Karpas-422 (cell line): ENCODE results near the gene ANKFN1. TPM values are rescaled to one million over a fixed set of nuclear protein-coding genes. Genes with fewer than 3 reads are reported as not detected.

Experiments
- DNase-seq: peaks from one replicate; pipeline ENCODE4 v3.0.0-alpha.2; 2015
- H2AFZ ChIP-seq: fragments of 200-600 bp; sonication (generic); 2 replicates; pipeline ENCODE4 v1.6.1; 2014; ENCODE audit warnings: antibody characterized with exemption, low read length, mixed read lengths
- H3K27ac ChIP-seq: fragments of 200-600 bp; sonication (generic); 2 replicates; pipeline ENCODE4 v1.5.1; 2014; ENCODE audit warnings: mild to moderate bottlenecking, low read length, moderate library complexity
- H3K27me3 ChIP-seq: fragments of 200-600 bp; sonication (generic); 2 replicates; pipeline ENCODE4 v1.6.1; 2014; ENCODE audit warnings: low read length, mixed read lengths
- H3K36me3 ChIP-seq: fragments of 200-600 bp; sonication (generic); 2 replicates; pipeline ENCODE4 v1.6.1; 2014; ENCODE audit warnings: low read length, mixed read lengths; ENCODE audit not compliant: insufficient read depth
- H3K4me1 ChIP-seq: fragments of 200-600 bp; sonication (generic); 2 replicates; pipeline ENCODE4 v1.6.1; 2014; ENCODE audit warnings: mild to moderate bottlenecking, low read length, mixed read lengths
- H3K4me2 ChIP-seq: fragments of 200-600 bp; sonication (generic); 2 replicates; pipeline ENCODE4 v1.6.1; 2014; ENCODE audit warnings: low read length, low read depth, mild to moderate bottlenecking; ENCODE audit not compliant: poor library complexity, severe bottlenecking
- H3K4me3 ChIP-seq: fragments of 200-600 bp; sonication (generic); 2 replicates; pipeline ENCODE4 v1.5.1; 2014; ENCODE audit warnings: mild to moderate bottlenecking, antibody characterized with exemption, low read length, mixed read lengths
- H3K79me2 ChIP-seq: fragments of 200-600 bp; sonication (generic); 2 replicates; pipeline ENCODE4 v1.6.1; 2014; ENCODE audit warnings: mild to moderate bottlenecking, low read length, mixed read lengths
- H3K9ac ChIP-seq: fragments of 200-600 bp; sonication (generic); 2 replicates; pipeline ENCODE4 v1.6.0; 2014; ENCODE audit warnings: low read length
- H3K9me2 ChIP-seq: fragments of 200-600 bp; sonication (generic), shearing (Covaris generic); replicated peaks from 2 replicates; pipeline ENCODE4 v1.6.0; 2014; ENCODE audit warnings: mild to moderate bottlenecking, low read length, moderate library complexity; ENCODE audit not compliant: insufficient read depth
- H3K9me3 ChIP-seq: fragments of 300-700, 200-600 bp; sonication (generic); 2 replicates; pipeline ENCODE4 v1.6.1; 2014; ENCODE audit warnings: low read length, mixed read lengths
- H4K20me1 ChIP-seq: fragments of 200-600 bp; sonication (generic); 2 replicates; pipeline ENCODE4 v1.6.1; 2014; ENCODE audit warnings: mild to moderate bottlenecking, antibody characterized with exemption, low read length, low read depth; ENCODE audit not compliant: insufficient read depth
- total RNA-seq: library from RNA; depleted of rRNA; stranded (reverse); fragments of >200 nt; shearing (Covaris generic); gene quantifications from 2 replicates; pipeline ENCODE4 v1.2.3, GENCODE V29; 2014; ENCODE audit warnings: low replicate concordance

The ANKFN1 gene
- total RNA-seq, 1 experiment from 2014 or later = not detected

DNA sequence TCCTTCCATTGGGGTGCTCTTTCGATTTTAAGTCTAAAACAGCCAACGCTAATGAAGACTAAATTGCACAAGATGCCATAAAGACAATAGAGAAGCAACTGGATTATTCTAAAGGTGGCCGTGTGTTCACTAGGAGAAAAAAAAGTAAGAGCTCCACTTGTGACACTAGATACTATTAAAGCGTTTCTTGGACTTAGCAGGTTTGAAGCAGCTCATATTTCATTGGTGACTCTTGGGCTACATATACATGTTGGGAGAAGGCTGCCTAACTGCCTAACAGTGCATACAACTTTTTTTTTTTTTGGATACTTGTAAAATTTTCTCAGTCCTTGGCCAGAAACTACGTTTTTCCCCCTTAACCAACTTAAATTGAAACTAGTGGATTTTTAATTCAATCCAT lies 328.4 kb downstream of the ANKFN1 start:
- H4K20me1 ChIP-seq = no peaks in the 10 kb centered on the region
- H3K4me1 ChIP-seq = no peaks in the 10 kb centered on the region
- no peaks in the 10 kb centered on the region for H3K9me2 ChIP-seq
- H3K27me3 ChIP-seq = no peaks in the 10 kb centered on the region
- no peak overlapping the region for H3K9ac ChIP-seq
- H2AFZ ChIP-seq = no peak overlapping the region
- H3K36me3 ChIP-seq = no peaks in the 10 kb centered on the region
- H3K4me3 ChIP-seq = no peak overlapping the region
- H3K4me2 ChIP-seq = no peak overlapping the region
- H3K27ac ChIP-seq = no peak overlapping the region
- no peaks in the 10 kb centered on the region for H3K9me3 ChIP-seq
- no peaks in the 10 kb centered on the region for H3K79me2 ChIP-seq
- DNase-seq = no peak

DNA sequence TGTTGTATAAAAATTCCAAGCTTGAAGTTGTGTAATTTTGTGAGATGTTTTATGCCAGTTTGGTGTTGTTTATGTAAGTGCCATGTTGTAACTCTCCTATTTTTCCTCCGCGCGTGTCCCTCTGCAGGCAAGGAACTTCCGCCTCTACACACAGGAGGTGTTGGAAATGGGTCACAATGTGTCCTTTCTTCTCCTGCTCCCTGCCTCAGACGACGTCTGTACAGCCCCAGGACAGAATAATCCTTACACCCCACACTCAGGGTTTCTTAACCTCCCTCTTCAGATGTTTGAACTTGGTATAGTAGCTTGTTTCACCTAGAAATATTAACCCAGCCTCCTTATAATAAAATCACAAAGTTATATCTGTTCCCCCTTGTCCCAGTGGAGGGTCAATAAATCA lies 329.0 kb downstream of the ANKFN1 start:
- Histone ChIP-seq H3K4me2 (no peak overlapping the region), H3K4me1 (no peaks in the 10 kb centered on the region), H3K9me3 (no peaks in the 10 kb centered on the region), H3K79me2 (no peaks in the 10 kb centered on the region), H3K27me3 (no peaks in the 10 kb centered on the region), H3K9ac (no peak overlapping the region), H3K27ac (no peak overlapping the region), H4K20me1 (no peaks in the 10 kb centered on the region), H3K4me3 (no peak overlapping the region), H3K36me3 (no peaks in the 10 kb centered on the region), H3K9me2 (no peaks in the 10 kb centered on the region), H2AFZ (no peak overlapping the region)
- no peak for DNase-seq

DNA sequence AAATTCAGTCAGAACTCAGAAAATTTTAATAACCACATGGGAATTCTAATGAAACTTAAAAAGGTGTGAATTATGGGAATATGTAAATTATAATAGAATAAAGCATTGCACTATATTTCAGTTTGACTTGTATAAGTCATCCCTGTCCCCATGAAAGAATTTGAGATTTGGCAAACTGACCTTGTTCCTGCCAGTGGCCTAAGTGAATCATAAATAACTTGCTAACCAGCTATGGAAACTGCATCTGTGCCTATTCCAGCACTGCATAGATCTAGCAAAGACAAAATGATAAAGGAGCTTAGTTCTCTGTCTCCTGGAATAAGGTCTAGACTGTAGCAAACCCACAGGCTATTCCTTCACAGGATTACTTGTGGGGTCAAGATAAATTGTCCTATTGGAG lies 333.5 kb downstream of the ANKFN1 start:
- H3K9me3 ChIP-seq = no peaks in the 10 kb centered on the region
- H3K9me2 ChIP-seq = no peaks in the 10 kb centered on the region
- H3K4me3 ChIP-seq = no peak overlapping the region
- no peaks in the 10 kb centered on the region for H3K79me2 ChIP-seq
- H3K27ac ChIP-seq = no peak overlapping the region
- H4K20me1 ChIP-seq = no peaks in the 10 kb centered on the region
- H3K4me2 ChIP-seq = no peak overlapping the region
- H3K36me3 ChIP-seq = no peaks in the 10 kb centered on the region
- no peak overlapping the region for H3K9ac ChIP-seq
- no peaks in the 10 kb centered on the region for H3K27me3 ChIP-seq
- no peaks in the 10 kb centered on the region for H3K4me1 ChIP-seq
- no peak for DNase-seq
- H2AFZ ChIP-seq = no peak overlapping the region

DNA sequence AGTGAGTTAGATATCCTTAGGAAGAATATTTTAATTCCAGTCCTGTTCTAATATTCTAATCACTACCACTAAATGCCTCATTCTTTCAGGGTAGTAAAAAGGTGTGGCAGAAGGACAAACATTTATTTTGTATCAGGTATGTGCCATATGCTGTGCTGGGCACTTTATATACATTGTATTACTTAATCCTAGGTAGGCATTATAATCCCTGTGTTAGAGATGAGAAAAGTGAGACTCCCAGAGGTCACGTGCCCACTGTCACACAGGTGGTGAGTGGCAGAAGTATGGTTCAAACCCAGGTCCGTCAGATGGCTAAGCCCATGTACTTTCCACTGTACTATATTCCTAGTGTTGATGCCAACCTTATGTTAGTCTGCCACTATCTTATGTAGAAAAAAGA lies 335.5 kb downstream of the ANKFN1 start:
- no peak overlapping the region for H3K9ac ChIP-seq
- H3K27ac ChIP-seq = no peak overlapping the region
- no peak overlapping the region for H3K4me3 ChIP-seq
- H3K36me3 ChIP-seq = no peaks in the 10 kb centered on the region
- no peaks in the 10 kb centered on the region for H3K4me1 ChIP-seq
- no peaks in the 10 kb centered on the region for H3K9me3 ChIP-seq
- H2AFZ ChIP-seq = no peak overlapping the region
- no peaks in the 10 kb centered on the region for H3K27me3 ChIP-seq
- DNase-seq = no peak
- no peaks in the 10 kb centered on the region for H4K20me1 ChIP-seq
- H3K4me2 ChIP-seq = no peak overlapping the region
- H3K9me2 ChIP-seq = no peaks in the 10 kb centered on the region
- no peaks in the 10 kb centered on the region for H3K79me2 ChIP-seq

DNA sequence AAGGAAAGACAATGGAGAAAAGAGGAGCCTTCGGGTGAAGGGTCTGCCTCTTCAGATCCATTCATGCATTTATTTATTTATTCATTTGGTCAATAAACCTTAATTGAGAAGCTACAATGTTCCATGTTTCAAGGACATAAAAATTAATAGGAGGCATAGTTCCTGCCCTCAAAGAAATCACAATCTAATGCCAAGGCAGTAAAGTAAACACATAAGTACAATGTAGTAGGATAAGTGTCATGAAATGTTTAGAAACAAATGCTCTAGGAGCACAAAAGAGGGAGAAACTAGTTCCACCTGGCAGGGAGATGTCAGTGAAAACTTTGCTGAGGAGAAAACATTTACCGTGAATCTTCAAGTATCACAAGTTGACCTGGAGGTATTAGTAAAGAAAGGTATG lies 336.7 kb downstream of the ANKFN1 start:
- Histone ChIP-seq H3K4me2 (no peak overlapping the region), H3K27me3 (no peaks in the 10 kb centered on the region), H3K36me3 (no peaks in the 10 kb centered on the region), H2AFZ (no peak overlapping the region), H3K27ac (no peak overlapping the region), H3K9me3 (no peaks in the 10 kb centered on the region), H3K9ac (no peak overlapping the region), H3K79me2 (no peaks in the 10 kb centered on the region), H3K4me3 (no peak overlapping the region), H3K9me2 (no peaks in the 10 kb centered on the region), H3K4me1 (no peaks in the 10 kb centered on the region), H4K20me1 (no peaks in the 10 kb centered on the region)
- DNase-seq = no peak

DNA sequence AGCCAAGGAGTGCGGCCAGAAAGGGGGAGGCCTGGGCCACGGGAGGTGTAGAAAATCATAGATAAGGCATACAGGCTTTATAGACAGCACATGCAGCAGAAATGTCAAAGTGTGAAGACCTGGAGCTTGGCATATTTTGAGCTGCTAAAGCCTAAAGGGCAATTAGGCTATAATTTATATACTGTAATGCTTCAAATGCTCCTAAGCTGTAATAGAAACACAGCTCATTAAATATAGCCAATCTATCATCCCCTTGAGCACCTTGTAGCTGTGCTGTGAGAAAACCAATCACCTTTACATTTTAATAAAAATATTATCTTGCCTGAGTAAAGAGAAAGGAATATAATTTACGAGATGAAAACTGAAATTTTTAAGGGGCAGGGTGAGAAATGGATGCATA lies 342.3 kb downstream of the ANKFN1 start:
- Histone ChIP-seq H3K4me1 (no peaks in the 10 kb centered on the region), H2AFZ (no peak overlapping the region), H3K36me3 (no peaks in the 10 kb centered on the region), H3K4me3 (no peak overlapping the region), H3K4me2 (no peak overlapping the region), H3K9me2 (no peaks in the 10 kb centered on the region), H4K20me1 (no peaks in the 10 kb centered on the region), H3K79me2 (no peaks in the 10 kb centered on the region), H3K27me3 (no peaks in the 10 kb centered on the region), H3K27ac (no peak overlapping the region), H3K9ac (no peak overlapping the region), H3K9me3 (no peaks in the 10 kb centered on the region)
- DNase-seq = no peak

DNA sequence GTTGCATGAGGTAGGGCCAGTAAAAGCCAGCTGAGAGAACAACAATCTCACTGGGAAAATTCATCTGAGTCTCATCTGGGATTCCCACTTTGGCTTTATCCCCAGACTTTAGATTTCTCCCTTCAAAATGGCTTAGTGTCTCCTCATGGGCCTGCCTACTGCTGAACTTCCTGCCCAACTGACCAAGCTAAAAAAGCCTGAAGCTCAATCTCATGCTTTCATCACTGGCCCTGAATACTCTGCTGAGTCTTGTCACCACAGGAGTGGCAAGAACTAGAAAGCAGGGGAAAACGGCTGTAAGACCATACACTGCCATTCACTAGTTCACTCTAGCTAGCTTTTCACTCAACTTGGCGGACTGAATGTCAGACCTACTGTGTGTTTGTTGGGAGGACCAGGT lies 343.9 kb downstream of the ANKFN1 start:
- no peak overlapping the region for H3K4me2 ChIP-seq
- H3K27ac ChIP-seq = no peak overlapping the region
- H4K20me1 ChIP-seq = no peaks in the 10 kb centered on the region
- H3K9me3 ChIP-seq = no peaks in the 10 kb centered on the region
- H3K79me2 ChIP-seq = no peaks in the 10 kb centered on the region
- no peak for DNase-seq
- H3K9ac ChIP-seq = no peak overlapping the region
- peaks cover 8% of the 10 kb centered on the region for H3K4me1 ChIP-seq
- H3K4me3 ChIP-seq = no peak overlapping the region
- no peaks in the 10 kb centered on the region for H3K36me3 ChIP-seq
- H3K9me2 ChIP-seq = no peaks in the 10 kb centered on the region
- H3K27me3 ChIP-seq = no peaks in the 10 kb centered on the region
- H2AFZ ChIP-seq = no peak overlapping the region

DNA sequence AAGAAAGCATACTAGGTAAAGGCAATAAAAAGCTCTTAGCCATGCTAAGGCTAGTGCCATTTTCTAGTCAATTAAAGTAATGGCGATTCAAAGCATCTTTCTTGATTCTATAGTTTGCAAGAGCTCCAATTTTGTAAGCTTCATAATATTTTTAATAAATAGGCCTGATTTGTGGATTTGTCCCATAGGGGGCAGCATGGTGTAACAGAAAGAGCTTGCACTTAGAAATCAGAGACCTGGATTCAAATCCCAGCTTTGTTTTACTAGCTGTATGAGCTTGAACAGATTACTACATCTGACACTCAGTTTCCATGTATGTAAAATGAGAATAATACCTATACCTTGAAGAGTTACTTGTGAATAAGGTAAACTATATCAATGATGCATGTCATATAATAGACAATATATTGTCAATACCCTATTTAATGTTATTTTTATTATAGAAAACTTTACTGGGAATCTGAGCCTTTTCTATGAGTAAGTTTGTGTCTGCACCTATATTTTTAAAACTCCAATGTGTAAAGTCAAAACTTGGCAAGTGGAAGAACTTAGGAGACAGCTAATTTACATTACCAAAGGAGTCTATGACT lies 346.6 kb downstream of the ANKFN1 start:
- Histone ChIP-seq H3K4me3 (no peak overlapping the region), H3K9me2 (no peaks in the 10 kb centered on the region), H3K4me2 (no peak overlapping the region), H3K9ac (no peak overlapping the region), H3K9me3 (no peaks in the 10 kb centered on the region), H3K27me3 (no peaks in the 10 kb centered on the region), H4K20me1 (no peaks in the 10 kb centered on the region), H2AFZ (no peak overlapping the region), H3K27ac (no peak overlapping the region), H3K36me3 (no peaks in the 10 kb centered on the region), H3K4me1 (peaks cover 17% of the 10 kb centered on the region), H3K79me2 (no peaks in the 10 kb centered on the region)
- peak; percentile 86 for DNase-seq
